SK-N-SH treated with all-trans-retinoic acid at 6 μM for 48 hours (cell line): ENCODE data around the gene LYPD4.

Experiments
- ARNTL ChIP-seq: fragments of 450-650 bp; formaldehyde crosslinking; IDR thresholded peaks from 2 replicates; pipeline ENCODE4 v1.5.0; 2020; ENCODE audit warnings: low read depth, mild to moderate bottlenecking, moderate library complexity, borderline replicate concordance
- CREB5 ChIP-seq: fragments of 250-450 bp; sonication (Bioruptor Pico); IDR thresholded peaks from 2 replicates; pipeline ENCODE4 v1.5.1; 2020; ENCODE audit warnings: low read depth, mild to moderate bottlenecking, moderate library complexity
- CSDC2 ChIP-seq: fragments of 250-450 bp; sonication (Bioruptor Pico); IDR thresholded peaks from 2 replicates; pipeline ENCODE4 v1.5.0; 2020; ENCODE audit warnings: mild to moderate bottlenecking, moderate library complexity
- PATZ1 ChIP-seq: fragments of 250-450 bp; sonication (Bioruptor Pico); IDR thresholded peaks from 2 replicates; pipeline ENCODE4 v1.8.0; 2020; ENCODE audit warnings: mild to moderate bottlenecking, moderate library complexity, borderline replicate concordance
- POU6F1 ChIP-seq: fragments of 250-450 bp; sonication (Bioruptor Pico); IDR thresholded peaks from 2 replicates; pipeline ENCODE4 v1.8.0; 2021; ENCODE audit warnings: low read depth, mild to moderate bottlenecking, moderate library complexity, borderline replicate concordance
- PPARA ChIP-seq: fragments of 250-450 bp; sonication (Bioruptor Pico); IDR thresholded peaks from 2 replicates; pipeline ENCODE4 v1.5.0; 2020; ENCODE audit warnings: mild to moderate bottlenecking, borderline replicate concordance
- RARB ChIP-seq: fragments of 250-450 bp; sonication (Bioruptor Pico); IDR thresholded peaks from 2 replicates; pipeline ENCODE4 v1.8.0; 2021; ENCODE audit warnings: mild to moderate bottlenecking, moderate library complexity
- ZC3H10 ChIP-seq: fragments of 250-450 bp; sonication (Bioruptor Pico); IDR thresholded peaks from 2 replicates; pipeline ENCODE4 v1.5.1; 2021; ENCODE audit warnings: mild to moderate bottlenecking, moderate library complexity
- ZFP3 ChIP-seq: fragments of 250-450 bp; sonication (Bioruptor Pico); IDR thresholded peaks from 2 replicates; pipeline ENCODE4 v1.5.0; 2020; ENCODE audit warnings: mild to moderate bottlenecking, moderate library complexity
- ZFP30 ChIP-seq: fragments of 450-650 bp; formaldehyde crosslinking; IDR thresholded peaks from 2 replicates; pipeline ENCODE4 v1.5.0; 2022; ENCODE audit warnings: mild to moderate bottlenecking, moderate library complexity
- ZNF565 ChIP-seq: fragments of 450-650 bp; formaldehyde crosslinking; conservative IDR thresholded peaks from 2 replicates; pipeline ENCODE4 v1.5.0; 2020; ENCODE audit warnings: low read depth, mild to moderate bottlenecking, moderate library complexity
- ZNF8 ChIP-seq: fragments of 450-650 bp; formaldehyde crosslinking; IDR thresholded peaks from 2 replicates; pipeline ENCODE4 v1.5.0; 2020; ENCODE audit warnings: mild to moderate bottlenecking, moderate library complexity

GRCh38 chr19:41868120-41868988, 23.9 kb upstream of the LYPD4 start:
- TF ChIP-seq ZC3H10 (CRISPR knock-in tag) (no peak), CREB5 (CRISPR knock-in tag) (no peak), PATZ1 (CRISPR knock-in tag) (no peak), ZNF8 (CRISPR knock-in tag) (no peak), CSDC2 (no peak), ZFP3 (CRISPR knock-in tag) (no peak), POU6F1 (no peak), ZFP30 (CRISPR knock-in tag) (no peak), PPARA (CRISPR knock-in tag) (no peak), ZNF565 (CRISPR knock-in tag) (no peak), RARB (CRISPR knock-in tag) (no peak), ARNTL (no peak)
